Esophagus muscularis mucosa (tissue), 4 donors: ENCODE results near the gene PRDM16. TPM values are rescaled to one million over a fixed set of nuclear protein-coding genes. Genes with fewer than 3 reads are reported as not detected.

Experiments
- DNase-seq: peaks from one replicate; pipeline ENCODE4 v3.0.0-alpha.2; 2017; ENCODE audit errors: extremely low spot score
- H3K27ac ChIP-seq, 4 donors: fragments of 200-600 bp; sonication (generic); replicated peaks in 1 of 4; 1 replicate in 3 of 4; 2 replicates in 1 of 4; pipeline ENCODE4 v1.5.1; 2016 to 2019; ENCODE audit warnings: mild to moderate bottlenecking in 1 of 4
- H3K27me3 ChIP-seq, 4 donors: fragments of 200-600 bp; sonication (generic); one replicate each; pipeline versions ENCODE4 v1.5.1 to v1.6.0; 2016 to 2019
- H3K36me3 ChIP-seq, 4 donors: fragments of 200-600 bp; sonication (generic); one replicate each; pipeline ENCODE4 v1.5.1; 2016 to 2019
- H3K4me1 ChIP-seq, 4 donors: fragments of 200-600 bp; sonication (generic); one replicate each; pipeline ENCODE4 v1.5.1; 2016 to 2019
- H3K4me3 ChIP-seq, 4 donors: fragments of 200-600 bp; sonication (generic); 1 replicate in 2 of 4; 2 replicates in 2 of 4; pipeline ENCODE4 v1.5.1; 2016 to 2019; ENCODE audit warnings: mild to moderate bottlenecking in 4 of 4, moderate library complexity in 1 of 4
- H3K9me3 ChIP-seq, 4 donors: fragments of 200-600 bp; sonication (generic); 1 replicate in 3 of 4; 2 replicates in 1 of 4; pipeline ENCODE4 v1.5.1; 2016 to 2019
- EP300 ChIP-seq: sonication (generic); formaldehyde crosslinking; IDR thresholded peaks from one replicate; pipeline ENCODE4 v1.6.1; 2017; ENCODE audit warnings: antibody characterized with exemption
- POLR2A ChIP-seq: fragments of 450-650 bp; IDR thresholded peaks from one replicate; pipeline ENCODE4 v1.6.1; 2017; ENCODE audit warnings: antibody characterized with exemption, moderate library complexity, mild to moderate bottlenecking, low read depth
- POLR2AphosphoS5 ChIP-seq, 2 donors: sonication (generic); formaldehyde crosslinking; IDR thresholded peaks; one replicate each; pipeline ENCODE4 v1.6.1; 2017; ENCODE audit warnings: antibody characterized with exemption in 2 of 2
- whole genome bisulfite sequencing: methylation state at CpG from one replicate; pipeline ENCODE4 v1.1.5; 2018; 5-methylcytosine and 5-hydroxymethylcytosine counted together
- intact Hi-C: fragments of 100-400 bp; cut with DNase I; formaldehyde crosslinking; loops from one replicate; pipeline ENCODE4 v1.15.1; 2023
- total RNA-seq, 4 donors: library from RNA; depleted of rRNA; stranded (reverse); fragments of >200 nt; gene quantifications; one replicate each; pipeline versions ENCODE4 v1.1.0 to v1.2.1, GENCODE V29; 2016
- TF ChIP-seq, protein P1 (sequence below), 3 experiments: fragments of 200-600 bp in 2 of 3; fragments of 450-650 bp in 1 of 3; sonication (generic) in 2 of 3; IDR thresholded peaks; one replicate each; pipeline ENCODE4 v1.5.1; 2017 to 2019; ENCODE audit warnings: antibody characterized with exemption in 3 of 3, mild to moderate bottlenecking in 2 of 3, moderate library complexity in 1 of 3

The PRDM16 gene
- total RNA-seq, 4 donors from 2014 or later: 1.2 to 4.4 (median 2.2) TPM

- no peaks in the 10 kb centered on the region for H3K36me3 ChIP-seq
- no peaks in the 10 kb centered on the region for H3K9me3 ChIP-seq
- peaks cover 0 to 18% (median 3%) of the 10 kb centered on the region in 4 donors for H3K4me1 ChIP-seq
- TF ChIP-seq EP300: no peak
- no peak for TF ChIP-seq POLR2A
- no peak overlapping the region for H3K4me3 ChIP-seq
- no peak for DNase-seq
- intact Hi-C loops: no loop called here
- H3K27ac ChIP-seq: no peak overlapping the region
- WGBS: 89% methylated on average over 33 of the region's 38 CpGs
- H3K27me3 ChIP-seq: no peaks in the 10 kb centered on the region
Observed at GRCh38 chr1:3194760-3195479, 125.9 kb downstream of the PRDM16 start.

- no peak for DNase-seq
- Histone ChIP-seq H3K4me3 (no peak overlapping the region), H3K9me3 (no peaks in the 10 kb centered on the region), H3K36me3 (no peaks in the 10 kb centered on the region), H3K4me1 (peaks cover 0 to 18% (median 3%) of the 10 kb centered on the region in 4 donors), H3K27me3 (no peaks in the 10 kb centered on the region), H3K27ac (peak overlapping the region in 2 of 4 donors; percentile 23 to 51)
- TF ChIP-seq POLR2AphosphoS5 (IDR thresholded peaks at IDR 0.05): no peak
- no peak for TF ChIP-seq POLR2A
- no peak for TF ChIP-seq EP300
- TF ChIP-seq, protein P1, sequence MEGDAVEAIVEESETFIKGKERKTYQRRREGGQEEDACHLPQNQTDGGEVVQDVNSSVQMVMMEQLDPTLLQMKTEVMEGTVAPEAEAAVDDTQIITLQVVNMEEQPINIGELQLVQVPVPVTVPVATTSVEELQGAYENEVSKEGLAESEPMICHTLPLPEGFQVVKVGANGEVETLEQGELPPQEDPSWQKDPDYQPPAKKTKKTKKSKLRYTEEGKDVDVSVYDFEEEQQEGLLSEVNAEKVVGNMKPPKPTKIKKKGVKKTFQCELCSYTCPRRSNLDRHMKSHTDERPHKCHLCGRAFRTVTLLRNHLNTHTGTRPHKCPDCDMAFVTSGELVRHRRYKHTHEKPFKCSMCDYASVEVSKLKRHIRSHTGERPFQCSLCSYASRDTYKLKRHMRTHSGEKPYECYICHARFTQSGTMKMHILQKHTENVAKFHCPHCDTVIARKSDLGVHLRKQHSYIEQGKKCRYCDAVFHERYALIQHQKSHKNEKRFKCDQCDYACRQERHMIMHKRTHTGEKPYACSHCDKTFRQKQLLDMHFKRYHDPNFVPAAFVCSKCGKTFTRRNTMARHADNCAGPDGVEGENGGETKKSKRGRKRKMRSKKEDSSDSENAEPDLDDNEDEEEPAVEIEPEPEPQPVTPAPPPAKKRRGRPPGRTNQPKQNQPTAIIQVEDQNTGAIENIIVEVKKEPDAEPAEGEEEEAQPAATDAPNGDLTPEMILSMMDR (IDR thresholded peaks at IDR 0.05): no peak
- WGBS: 78% methylated on average over 10 of the region's 10 CpGs
- intact Hi-C loops: no loop called here
Observed at GRCh38 chr1:3195480-3195815, 126.4 kb downstream of the PRDM16 start.

GRCh38 chr1:3195966-3196515, 127.0 kb downstream of the PRDM16 start:
- Histone ChIP-seq H3K27ac (peak overlapping the region in 3 of 4 donors; percentile 23 to 51 (median 38)), H3K4me1 (peaks cover 0 to 18% (median 3%) of the 10 kb centered on the region in 4 donors), H3K27me3 (no peaks in the 10 kb centered on the region), H3K36me3 (no peaks in the 10 kb centered on the region), H3K4me3 (no peak overlapping the region), H3K9me3 (no peaks in the 10 kb centered on the region)
- DNase-seq: no peak
- no peak for TF ChIP-seq POLR2A
- TF ChIP-seq EP300: no peak
- TF ChIP-seq, protein P1 (IDR thresholded peaks at IDR 0.05): no peak
- no peak for TF ChIP-seq POLR2AphosphoS5 (IDR thresholded peaks at IDR 0.05)
- intact Hi-C loops: no loop called here
- WGBS: 81% methylated on average over 5 of the region's 10 CpGs

GRCh38 chr1:3196577-3197245, 127.7 kb downstream of the PRDM16 start:
- WGBS: 83% methylated on average over 17 of the region's 17 CpGs
- Histone ChIP-seq H3K4me3 (no peak overlapping the region), H3K4me1 (peaks cover 0 to 18% (median 3%) of the 10 kb centered on the region in 4 donors), H3K9me3 (no peaks in the 10 kb centered on the region), H3K36me3 (no peaks in the 10 kb centered on the region), H3K27me3 (no peaks in the 10 kb centered on the region), H3K27ac (peak overlapping the region in 3 of 4 donors; percentile 23 to 51 (median 38))
- intact Hi-C loops: no loop called here
- TF ChIP-seq POLR2A: no peak
- no peak for TF ChIP-seq EP300
- TF ChIP-seq POLR2AphosphoS5 (IDR thresholded peaks at IDR 0.05): no peak
- TF ChIP-seq, protein P1 (IDR thresholded peaks at IDR 0.05): no peak
- DNase-seq: no peak

- 90% methylated on average over 9 of the region's 22 CpGs for WGBS
- H3K4me3 ChIP-seq: no peak overlapping the region
- no peak overlapping the region for H3K27ac ChIP-seq
- TF ChIP-seq EP300: no peak
- TF ChIP-seq, protein P1 (IDR thresholded peaks at IDR 0.05): no peak
- TF ChIP-seq POLR2AphosphoS5 (IDR thresholded peaks at IDR 0.05): no peak
- no peak for TF ChIP-seq POLR2A
- H3K9me3 ChIP-seq: no peaks in the 10 kb centered on the region
- DNase-seq: no peak
- H3K36me3 ChIP-seq: no peaks in the 10 kb centered on the region
- H3K4me1 ChIP-seq: peaks cover 0 to 18% (median 3%) of the 10 kb centered on the region in 4 donors
- intact Hi-C loops: no loop called here
- H3K27me3 ChIP-seq: no peaks in the 10 kb centered on the region
Observed at GRCh38 chr1:3197781-3198316, 128.8 kb downstream of the PRDM16 start.
